ENCODE results near the gene KCNJ6.

- TF ChIP-seq CTCF (IDR thresholded peaks at IDR 0.05) (no peak), EZH2 (IDR thresholded peaks at IDR 0.05) (no peak)
These were observed 320.3 kb downstream of the KCNJ6 start for GRCh38 chr21:37595944-37596343.
